ACC112 (cell line): ENCODE measurements around the gene DYNLT2.

Source experiments
- H2AFZ ChIP-seq: fragments of 200-600 bp; sonication (generic); one replicate; pipeline ENCODE4 v1.6.0; 2017; ENCODE audit warnings: antibody characterized with exemption, low read length; ENCODE audit not compliant: unreplicated experiment
- H3K27ac ChIP-seq: fragments of 200-600 bp; sonication (generic); 2 replicates; pipeline ENCODE4 v1.5.1; 2014; ENCODE audit warnings: low read depth, mild to moderate bottlenecking, antibody characterized with exemption, low read length, moderate library complexity
- H3K27me3 ChIP-seq: fragments of 200-600 bp; sonication (generic); 2 replicates; pipeline ENCODE4 v1.6.1; 2014; ENCODE audit warnings: mild to moderate bottlenecking, antibody characterized with exemption, low read length, moderate library complexity, mixed read lengths; ENCODE audit not compliant: insufficient read depth
- H3K36me3 ChIP-seq: fragments of 200-600 bp; sonication (generic); 2 replicates; pipeline ENCODE4 v1.6.1; 2016; ENCODE audit warnings: mild to moderate bottlenecking, antibody characterized with exemption, low read length, moderate library complexity, mixed read lengths; ENCODE audit not compliant: insufficient read depth
- H3K4me1 ChIP-seq: fragments of 200-600 bp; sonication (generic); one replicate; pipeline ENCODE4 v1.6.1; 2016; ENCODE audit warnings: low read length, mixed read lengths; ENCODE audit not compliant: insufficient read depth, unreplicated experiment, control insufficient read depth
- H3K4me3 ChIP-seq: fragments of 200-600 bp; sonication (generic); 2 replicates; pipeline ENCODE4 v1.5.1; 2014; ENCODE audit warnings: mild to moderate bottlenecking, low read depth, low read length
- H3K79me2 ChIP-seq: fragments of 200-600 bp; sonication (generic); one replicate; pipeline ENCODE4 v1.6.0; 2016; ENCODE audit warnings: low read length; ENCODE audit not compliant: control insufficient read depth, unreplicated experiment, insufficient read depth

Gene DYNLT2

GRCh38 chr6:169782966-169783365 is 31.6 kb upstream of the DYNLT2 start:
- no peaks in the 10 kb centered on the region for H3K79me2 ChIP-seq
- no peak overlapping the region for H2AFZ ChIP-seq
- H3K4me3 ChIP-seq: no peak overlapping the region
- H3K27ac ChIP-seq: no peak overlapping the region
- peaks cover 7% of the 10 kb centered on the region; the same call in 1 of the 2 replicates for H3K36me3 ChIP-seq
- H3K4me1 ChIP-seq: no peaks in the 10 kb centered on the region
- H3K27me3 ChIP-seq: no peaks in the 10 kb centered on the region

DNA sequence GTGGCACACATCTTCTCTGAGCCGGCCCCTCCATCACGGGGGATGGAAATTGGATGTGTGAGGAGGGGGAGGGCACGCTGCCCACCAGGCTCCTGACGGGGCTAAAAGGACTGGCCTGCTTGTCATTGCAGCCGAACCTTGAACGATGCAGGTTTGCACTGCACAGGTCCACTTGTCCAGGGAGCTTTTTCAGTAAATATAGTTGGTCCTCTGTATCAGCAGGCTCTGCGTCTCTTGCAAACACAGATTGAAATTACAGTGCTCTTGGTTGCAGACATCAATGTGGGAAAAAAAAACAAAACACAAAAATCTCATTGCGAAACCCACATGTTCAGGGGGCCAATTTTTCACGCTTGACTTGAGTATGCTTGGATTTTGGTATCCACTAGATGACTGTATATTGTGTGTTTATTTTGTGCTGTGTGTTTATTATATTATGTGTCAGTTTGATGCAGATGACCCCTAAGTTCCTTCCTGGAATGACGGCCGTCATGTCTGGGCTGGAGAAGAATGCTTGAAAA is 29.3 kb upstream of the DYNLT2 start:
- peaks cover 11% of the 10 kb centered on the region; the same call in 1 of the 2 replicates for H3K36me3 ChIP-seq
- no peaks in the 10 kb centered on the region for H3K79me2 ChIP-seq
- H3K27me3 ChIP-seq: no peaks in the 10 kb centered on the region
- H3K4me3 ChIP-seq: no peak overlapping the region
- H3K27ac ChIP-seq: no peak overlapping the region
- no peaks in the 10 kb centered on the region for H3K4me1 ChIP-seq
- no peak overlapping the region for H2AFZ ChIP-seq

DNA sequence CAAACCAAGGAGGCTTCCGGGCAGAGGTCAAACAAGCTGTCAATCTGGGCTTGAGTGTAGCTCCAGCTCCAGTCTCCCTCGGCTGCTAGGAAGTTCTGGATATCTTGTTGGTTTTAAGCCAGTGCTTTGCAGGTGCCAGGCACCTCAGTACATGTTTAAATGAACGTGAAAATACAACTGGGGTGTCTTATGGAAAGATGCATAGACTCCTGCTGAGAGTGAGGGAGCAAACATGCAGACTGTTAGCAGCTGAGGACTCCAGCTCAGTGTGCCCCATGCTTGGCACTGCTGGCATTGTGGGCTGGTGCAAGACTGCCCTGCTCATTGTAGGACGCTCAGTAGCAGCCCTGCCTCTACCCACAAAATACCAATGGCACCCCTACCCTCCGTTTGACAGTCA is 28.5 kb upstream of the DYNLT2 start:
- Histone ChIP-seq H2AFZ (no peak overlapping the region), H3K36me3 (peaks cover 12% of the 10 kb centered on the region; the same call in 1 of the 2 replicates)

DNA sequence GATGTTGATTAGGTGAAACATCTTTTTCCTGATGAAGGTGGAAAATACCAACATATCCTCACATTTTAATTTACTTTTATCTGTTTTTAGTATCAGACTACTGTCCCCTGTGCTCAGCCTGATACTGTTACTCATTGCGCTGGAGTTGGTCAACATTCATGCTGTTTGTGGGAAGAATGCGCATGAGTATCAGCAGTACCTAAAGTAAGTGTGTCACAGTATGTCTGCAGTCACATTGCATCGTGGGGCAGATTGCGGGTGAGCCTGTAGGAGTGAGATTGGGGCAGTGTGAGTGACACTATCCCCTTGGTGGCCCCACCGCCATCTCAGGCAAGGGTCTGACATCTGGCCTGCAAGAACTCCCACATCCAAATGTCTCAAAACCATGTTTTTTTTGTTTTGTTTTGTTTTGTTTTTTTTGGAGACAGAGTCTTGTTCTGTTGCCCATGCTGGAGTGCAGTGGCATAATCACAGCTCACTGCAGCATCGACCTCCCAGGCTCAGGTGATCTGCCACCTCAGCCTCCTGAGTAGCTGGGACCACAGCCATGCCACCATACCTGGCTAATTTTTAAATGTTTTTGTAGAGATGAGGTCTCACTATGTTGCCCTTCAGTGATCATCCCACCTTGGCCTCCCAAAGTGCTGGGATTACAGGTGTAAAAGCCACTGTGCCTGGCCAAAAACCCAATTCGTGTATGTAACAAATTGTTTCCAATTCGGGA is 27.9 kb upstream of the DYNLT2 start:
- peaks cover 12% of the 10 kb centered on the region; the same call in 1 of the 2 replicates for H3K36me3 ChIP-seq

More for the DNA sequence above, 28.5 kb upstream of the DYNLT2 start:
- Histone ChIP-seq H3K4me1 (no peaks in the 10 kb centered on the region), H3K79me2 (no peaks in the 10 kb centered on the region), H3K27ac (no peak overlapping the region), H3K27me3 (no peaks in the 10 kb centered on the region), H3K4me3 (no peak overlapping the region)

DNA sequence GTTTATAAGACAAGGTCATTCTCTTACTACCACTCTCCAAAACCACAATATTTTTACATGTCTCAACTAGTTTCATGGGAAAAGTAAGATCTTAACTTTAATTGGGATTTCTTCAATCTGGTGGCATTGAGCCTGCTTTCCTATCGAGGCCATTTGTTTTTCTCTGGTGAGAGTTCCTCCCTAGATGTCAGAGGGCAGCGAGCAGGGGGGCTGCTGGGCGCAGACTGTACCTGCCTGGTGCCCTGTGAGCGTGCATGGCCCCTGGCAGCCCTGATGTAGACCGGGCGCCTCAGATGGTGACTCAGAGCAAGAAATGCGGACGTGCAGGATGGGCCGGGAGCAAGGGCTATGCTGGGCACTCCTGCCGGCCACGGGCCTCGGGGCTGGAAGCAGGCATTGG is 27.3 kb upstream of the DYNLT2 start:
- no peak overlapping the region for H3K27ac ChIP-seq
- H3K79me2 ChIP-seq: no peaks in the 10 kb centered on the region
- H3K27me3 ChIP-seq: no peaks in the 10 kb centered on the region
- H2AFZ ChIP-seq: no peak overlapping the region
- peaks cover 12% of the 10 kb centered on the region; the same call in 1 of the 2 replicates for H3K36me3 ChIP-seq
- H3K4me1 ChIP-seq: no peaks in the 10 kb centered on the region
- no peak overlapping the region for H3K4me3 ChIP-seq

More for the DNA sequence above, 27.9 kb upstream of the DYNLT2 start:
- H3K4me1 ChIP-seq: no peaks in the 10 kb centered on the region
- no peaks in the 10 kb centered on the region for H3K79me2 ChIP-seq
- H3K27ac ChIP-seq: no peak overlapping the region
- no peak overlapping the region for H3K4me3 ChIP-seq
- no peaks in the 10 kb centered on the region for H3K27me3 ChIP-seq
- no peak overlapping the region for H2AFZ ChIP-seq

GRCh38 chr6:169777896-169778295 is 26.5 kb upstream of the DYNLT2 start:
- H3K27me3 ChIP-seq: no peaks in the 10 kb centered on the region
- H3K4me1 ChIP-seq: no peaks in the 10 kb centered on the region
- no peaks in the 10 kb centered on the region for H3K79me2 ChIP-seq
- no peak overlapping the region for H2AFZ ChIP-seq
- no peak overlapping the region for H3K4me3 ChIP-seq
- H3K36me3 ChIP-seq: peaks cover 11% of the 10 kb centered on the region; the same call in 1 of the 2 replicates
- H3K27ac ChIP-seq: no peak overlapping the region

- Histone ChIP-seq H2AFZ (no peak overlapping the region), H3K27ac (no peak overlapping the region), H3K36me3 (peaks cover 7% of the 10 kb centered on the region; the same call in 1 of the 2 replicates), H3K27me3 (no peaks in the 10 kb centered on the region), H3K79me2 (no peaks in the 10 kb centered on the region), H3K4me3 (no peak overlapping the region), H3K4me1 (no peaks in the 10 kb centered on the region)
These were observed 25.0 kb upstream of the DYNLT2 start for GRCh38 chr6:169776379-169776778.

DNA sequence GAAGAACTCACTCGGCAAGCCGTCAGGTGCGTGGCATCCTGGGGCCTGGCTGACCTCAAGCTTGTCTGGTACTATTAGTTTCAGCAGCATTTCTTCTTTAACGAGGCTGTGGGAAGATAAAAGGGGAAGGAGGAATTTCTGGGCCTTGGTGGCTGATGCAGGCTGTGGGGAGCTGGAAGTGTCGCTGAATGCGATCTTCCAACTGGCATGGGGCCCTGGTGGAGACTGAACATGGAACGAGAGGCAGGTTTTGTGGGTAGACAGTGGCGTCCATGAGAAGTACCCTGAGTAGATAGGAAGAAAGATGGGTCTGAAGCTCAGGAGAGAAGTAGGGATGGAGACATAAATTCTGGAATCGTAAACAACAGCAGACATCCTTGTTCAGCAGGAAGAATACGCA is 23.9 kb upstream of the DYNLT2 start:
- Histone ChIP-seq H3K27ac (no peak overlapping the region), H3K4me1 (no peaks in the 10 kb centered on the region), H2AFZ (no peak overlapping the region), H3K79me2 (no peaks in the 10 kb centered on the region), H3K36me3 (peaks cover 4% of the 10 kb centered on the region; the same call in 1 of the 2 replicates), H3K4me3 (no peak overlapping the region), H3K27me3 (no peaks in the 10 kb centered on the region)

- Histone ChIP-seq H3K27ac (no peak overlapping the region), H3K4me1 (no peaks in the 10 kb centered on the region), H3K79me2 (no peaks in the 10 kb centered on the region), H3K36me3 (peaks cover 4% of the 10 kb centered on the region; the same call in 1 of the 2 replicates), H3K27me3 (no peaks in the 10 kb centered on the region), H2AFZ (no peak overlapping the region), H3K4me3 (no peak overlapping the region)
These were observed 23.0 kb upstream of the DYNLT2 start for GRCh38 chr6:169774347-169774746.

GRCh38 chr6:169766921-169767736 is 15.8 kb upstream of the DYNLT2 start:
- Histone ChIP-seq H3K27me3 (no peaks in the 10 kb centered on the region), H3K36me3 (peaks cover 8% of the 10 kb centered on the region; the same call in 1 of the 2 replicates), H3K4me1 (no peaks in the 10 kb centered on the region), H3K4me3 (no peak overlapping the region), H3K27ac (no peak overlapping the region), H2AFZ (no peak overlapping the region), H3K79me2 (no peaks in the 10 kb centered on the region)
